HL-60 (cell line): ENCODE data around the gene LRRC15.

Experiments
- DNase-seq, 2 experiments: peaks; one replicate each; pipeline ENCODE4 v3.0.0-alpha.2; 2010 to 2020; ENCODE audit warnings: low read depth in 1 of 2, low spot score in 1 of 2
- H3K27ac ChIP-seq: fragments of 250-450 bp; sonication (Bioruptor Pico); replicated peaks from 2 replicates; pipeline ENCODE4 v1.5.1; 2020; ENCODE audit warnings: mild to moderate bottlenecking, moderate library complexity
- H3K27me3 ChIP-seq: fragments of 250-450 bp; sonication (Bioruptor Pico); 2 replicates; pipeline ENCODE4 v1.5.1; 2021; ENCODE audit warnings: mild to moderate bottlenecking, moderate library complexity; ENCODE audit not compliant: insufficient read depth, poor library complexity, severe bottlenecking
- H3K4me3 ChIP-seq: replicated peaks from 2 replicates; pipeline ENCODE4 v1.5.1; 2011; ENCODE audit warnings: mild to moderate bottlenecking, control low read depth, low read length; ENCODE audit not compliant: insufficient read depth
- GABPA ChIP-seq: IDR thresholded peaks from 2 replicates; pipeline ENCODE4 v1.6.1; 2012; ENCODE audit warnings: low read depth
- POLR2AphosphoS5 ChIP-seq: IDR thresholded peaks from 2 replicates; pipeline ENCODE4 v1.6.1; 2012; ENCODE audit warnings: low read depth
- REST ChIP-seq: IDR thresholded peaks from 2 replicates; pipeline ENCODE4 v1.6.1; 2012; ENCODE audit warnings: low read depth; ENCODE audit not compliant: insufficient replicate concordance
- SPI1 ChIP-seq: IDR thresholded peaks from 2 replicates; pipeline ENCODE4 v1.6.1; 2012; ENCODE audit warnings: low read depth, mild to moderate bottlenecking, borderline replicate concordance
- TF ChIP-seq, protein P1 (sequence below): IDR thresholded peaks from one replicate; pipeline ENCODE4 v1.5.1; 2011; ENCODE audit warnings: low read length, control low read depth, inconsistent platforms; ENCODE audit not compliant: insufficient read depth

Gene LRRC15

DNA sequence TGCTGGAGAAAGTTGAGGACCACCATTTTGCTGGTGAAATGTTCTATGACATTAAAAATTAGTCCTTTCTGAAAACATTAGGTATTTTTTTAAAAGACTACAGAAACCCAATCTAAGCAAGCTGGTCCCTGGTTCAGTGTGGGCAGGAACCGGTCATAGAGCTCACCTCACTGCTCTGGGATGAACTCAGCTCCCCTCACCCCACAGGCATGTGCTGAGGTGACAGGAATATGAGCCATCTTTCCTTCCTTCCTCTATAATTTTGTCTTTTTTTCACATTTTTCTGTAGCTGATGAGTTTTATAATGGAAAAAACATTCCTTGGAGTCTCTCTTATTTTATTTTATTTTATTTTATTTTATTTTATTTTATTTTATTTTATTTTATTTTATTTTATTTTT, 8.2 kb upstream of the LRRC15 start:
- no peak for DNase-seq
- Histone ChIP-seq H3K27me3 (peaks cover 17% of the 10 kb centered on the region), H3K27ac (no peak overlapping the region), H3K4me3 (no peak overlapping the region)
- TF ChIP-seq GABPA = no peak
- TF ChIP-seq SPI1 = no peak
- TF ChIP-seq, protein P1, sequence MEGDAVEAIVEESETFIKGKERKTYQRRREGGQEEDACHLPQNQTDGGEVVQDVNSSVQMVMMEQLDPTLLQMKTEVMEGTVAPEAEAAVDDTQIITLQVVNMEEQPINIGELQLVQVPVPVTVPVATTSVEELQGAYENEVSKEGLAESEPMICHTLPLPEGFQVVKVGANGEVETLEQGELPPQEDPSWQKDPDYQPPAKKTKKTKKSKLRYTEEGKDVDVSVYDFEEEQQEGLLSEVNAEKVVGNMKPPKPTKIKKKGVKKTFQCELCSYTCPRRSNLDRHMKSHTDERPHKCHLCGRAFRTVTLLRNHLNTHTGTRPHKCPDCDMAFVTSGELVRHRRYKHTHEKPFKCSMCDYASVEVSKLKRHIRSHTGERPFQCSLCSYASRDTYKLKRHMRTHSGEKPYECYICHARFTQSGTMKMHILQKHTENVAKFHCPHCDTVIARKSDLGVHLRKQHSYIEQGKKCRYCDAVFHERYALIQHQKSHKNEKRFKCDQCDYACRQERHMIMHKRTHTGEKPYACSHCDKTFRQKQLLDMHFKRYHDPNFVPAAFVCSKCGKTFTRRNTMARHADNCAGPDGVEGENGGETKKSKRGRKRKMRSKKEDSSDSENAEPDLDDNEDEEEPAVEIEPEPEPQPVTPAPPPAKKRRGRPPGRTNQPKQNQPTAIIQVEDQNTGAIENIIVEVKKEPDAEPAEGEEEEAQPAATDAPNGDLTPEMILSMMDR = no peak
- no peak for TF ChIP-seq REST

DNA sequence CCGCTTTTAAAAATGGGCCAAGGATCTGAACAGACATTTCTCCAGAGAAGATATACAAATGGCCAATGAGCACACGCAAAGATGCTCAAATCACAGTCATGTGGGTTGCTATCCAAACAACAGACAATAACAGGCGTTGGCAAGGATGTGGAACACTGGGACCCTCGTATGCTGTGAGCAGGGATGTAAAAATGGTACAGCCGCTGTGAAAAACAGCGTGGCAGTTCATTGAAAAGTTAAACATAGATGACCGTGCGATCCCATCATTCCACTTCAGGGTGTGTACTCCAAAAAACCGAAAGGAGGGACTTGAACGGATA, 6.7 kb upstream of the LRRC15 start:
- TF ChIP-seq SPI1 (no peak), POLR2AphosphoS5 (no peak), GABPA (no peak), REST (no peak)
- TF ChIP-seq, protein P1 = no peak
- Histone ChIP-seq H3K27me3 (peaks cover 17% of the 10 kb centered on the region), H3K27ac (no peak overlapping the region), H3K4me3 (no peak overlapping the region)
- no peak for DNase-seq

- no peak overlapping the region for H3K4me3 ChIP-seq
- H3K27me3 ChIP-seq = peaks cover 19% of the 10 kb centered on the region
- TF ChIP-seq REST (no peak), GABPA (no peak)
- H3K27ac ChIP-seq = no peak overlapping the region
- DNase-seq = no peak
Observed at GRCh38 chr3:194375473-194376240, 6.1 kb upstream of the LRRC15 start.

DNA sequence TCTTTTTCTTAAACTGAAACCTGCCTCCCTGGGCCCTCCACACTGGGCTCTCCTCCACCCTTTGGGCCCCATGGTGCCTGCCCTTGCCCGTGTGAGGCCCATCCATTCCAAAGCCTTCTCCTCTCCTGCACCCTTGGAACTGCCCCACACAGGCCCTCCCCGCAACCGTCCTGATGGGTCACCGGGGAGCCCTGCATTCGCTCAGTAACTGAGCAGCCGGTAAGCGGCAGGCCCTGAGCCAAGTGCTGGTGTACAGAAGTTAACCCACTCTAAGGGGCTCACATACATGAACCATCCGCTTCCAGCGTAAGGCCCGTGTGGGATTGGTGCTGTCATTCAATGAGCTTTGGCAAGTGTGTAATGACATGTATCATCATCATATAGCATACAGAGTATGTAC, 5.4 kb upstream of the LRRC15 start:
- H3K4me3 ChIP-seq = no peak overlapping the region
- no peak overlapping the region for H3K27ac ChIP-seq
- TF ChIP-seq, protein P1 = no peak
- no peak for TF ChIP-seq GABPA
- no peak for TF ChIP-seq POLR2AphosphoS5
- no peak for TF ChIP-seq SPI1
- no peak for TF ChIP-seq REST
- H3K27me3 ChIP-seq = peaks cover 18% of the 10 kb centered on the region
- DNase-seq = no peak
